Raji (cell line): Measurements from ENCODE around the gene CHCHD2.

ENCODE experiments used
- POLR2A ChIP-seq: IDR thresholded peaks from 2 replicates; pipeline ENCODE4 v1.6.1; 2011; ENCODE audit warnings: low read depth, low read length, control low read depth; ENCODE audit not compliant: insufficient read depth

CHCHD2 gene

GRCh38 chr7:56081626-56082340 is 24.5 kb downstream of the CHCHD2 start:
- TF ChIP-seq POLR2A = no peak

- no peak for TF ChIP-seq POLR2A
Observed at GRCh38 chr7:56079450-56080185, 26.7 kb downstream of the CHCHD2 start.

GRCh38 chr7:56078196-56078595 is 28.1 kb downstream of the CHCHD2 start:
- no peak for TF ChIP-seq POLR2A

GRCh38 chr7:56077681-56078080 is 28.6 kb downstream of the CHCHD2 start:
- no peak for TF ChIP-seq POLR2A

GRCh38 chr7:56074371-56074791 is 31.9 kb downstream of the CHCHD2 start:
- TF ChIP-seq POLR2A = no peak

- TF ChIP-seq POLR2A = peak; percentile 99
Observed at GRCh38 chr7:56063882-56064625, 42.2 kb downstream of the CHCHD2 start, which contains the start of gene SUMF2. TSS of gene SUMF2 (plus strand) at chr7:56064286. CDS start at chr7:56064312, 26 bp downstream.

- TF ChIP-seq POLR2A = no peak
Observed at GRCh38 chr7:56063500-56063881, 42.8 kb downstream of the CHCHD2 start.

GRCh38 chr7:56062382-56062781 is 43.9 kb downstream of the CHCHD2 start:
- no peak for TF ChIP-seq POLR2A

GRCh38 chr7:56053993-56054392 is 52.3 kb downstream of the CHCHD2 start:
- TF ChIP-seq POLR2A = no peak

GRCh38 chr7:56053379-56053778 is 52.9 kb downstream of the CHCHD2 start:
- no peak for TF ChIP-seq POLR2A
